Endothelial cell of umbilical vein (primary cell): ENCODE results near the gene PAK5. TPM values are rescaled to one million over a fixed set of nuclear protein-coding genes. Genes with fewer than 3 reads are reported as not detected.

Experiments
- BruUV-seq: library from RNA; stranded (reverse); fragments of 400-500 nt; replicated peaks from 2 replicates; lab custom pipeline; 2021; lab: Mats Ljungman, UMichigan
- CTCF ChIA-PET: fragments of 300-600, 350-600 bp; sonication (Branson Sonifier 250); formaldehyde crosslinking; loops from one replicate; lab custom pipeline; 2021; ENCODE audit warnings: antibody characterized with exemption, inconsistent platforms; lab: Charles Lee
- POLR2A ChIA-PET: fragments of 300-600, 350-600 bp; sonication (Branson Sonifier 250); formaldehyde crosslinking; loops from one replicate; lab custom pipeline; 2021; ENCODE audit warnings: antibody characterized with exemption, inconsistent platforms; lab: Charles Lee
- DNase-seq: peaks from one replicate; pipeline ENCODE4 v3.0.0-alpha.2; 2011; ENCODE audit warnings: low read depth, low spot score
- FAIRE-seq: peaks from 2 replicates; lab custom pipeline; 2011; peaks lifted over from hg19 to GRCh38; lab: Jason Lieb, UNC
- H2AFZ ChIP-seq: 2 replicates; pipeline ENCODE4 v1.6.0; 2012; ENCODE audit warnings: low read depth, low read length, control low read depth, inconsistent platforms
- H3K27ac ChIP-seq: 2 replicates; pipeline ENCODE4 v1.5.1; 2011; ENCODE audit warnings: low read depth, mild to moderate bottlenecking, control low read depth, low read length, moderate library complexity; ENCODE audit not compliant: insufficient read depth
- H3K27me3 ChIP-seq, 2 experiments: 2 replicates each; pipeline versions ENCODE4 v1.6.0 to v1.6.1; 2011; ENCODE audit warnings: low read length in 2 of 2, mixed read lengths in 1 of 2; ENCODE audit not compliant: control insufficient read depth in 2 of 2, insufficient read depth in 2 of 2
- H3K36me3 ChIP-seq, 2 experiments: 2 replicates in 1 of 2; 3 replicates in 1 of 2; pipeline ENCODE4 v1.5.1; 2011; ENCODE audit warnings: low read length in 2 of 2, mild to moderate bottlenecking in 1 of 2, moderate library complexity in 1 of 2; ENCODE audit not compliant: control insufficient read depth in 2 of 2, insufficient read depth in 2 of 2; ENCODE audit errors: extremely low read depth in 1 of 2
- H3K4me1 ChIP-seq: 3 replicates; pipeline ENCODE4 v1.5.1; 2011; ENCODE audit warnings: mild to moderate bottlenecking, low read length; ENCODE audit not compliant: control insufficient read depth, insufficient read depth; ENCODE audit errors: extremely low read depth
- H3K4me2 ChIP-seq: 2 replicates; pipeline ENCODE4 v1.6.1; 2011; ENCODE audit warnings: low read length, control low read depth, mixed read lengths; ENCODE audit not compliant: insufficient read depth
- H3K4me3 ChIP-seq, 3 experiments: fragments of 200-600 bp in 1 of 3; sonication (generic), shearing (Covaris generic) in 1 of 3; replicated peaks in 1 of 3; 2 replicates each; pipeline ENCODE4 v1.5.1; 2011 to 2016; ENCODE audit warnings: control low read depth in 3 of 3, low read length in 3 of 3, mild to moderate bottlenecking in 2 of 3, inconsistent platforms in 1 of 3, low read depth in 1 of 3, moderate library complexity in 1 of 3; ENCODE audit not compliant: insufficient read depth in 1 of 3
- H3K79me2 ChIP-seq: 2 replicates; pipeline ENCODE4 v1.6.0; 2012; ENCODE audit warnings: low read length, inconsistent platforms; ENCODE audit not compliant: control insufficient read depth, insufficient read depth
- H3K9ac ChIP-seq: replicated peaks from 2 replicates; pipeline ENCODE3; 2011; ENCODE audit warnings: low read length, control low read depth; ENCODE audit not compliant: insufficient read depth; ENCODE audit errors: extremely low read depth
- H3K9me1 ChIP-seq: replicated peaks from 3 replicates; pipeline ENCODE4 v1.6.0; 2011; ENCODE audit warnings: mild to moderate bottlenecking, low read length; ENCODE audit not compliant: control insufficient read depth, insufficient read depth; ENCODE audit errors: extremely low read depth
- H3K9me3 ChIP-seq: replicated peaks from 2 replicates; pipeline ENCODE4 v1.5.1; 2012; ENCODE audit warnings: low read length, inconsistent platforms; ENCODE audit not compliant: control insufficient read depth, insufficient read depth
- H4K20me1 ChIP-seq: replicated peaks from 2 replicates; pipeline ENCODE3; 2011; ENCODE audit warnings: mild to moderate bottlenecking, low read length; ENCODE audit not compliant: control insufficient read depth, insufficient read depth; ENCODE audit errors: extremely low read depth
- EZH2 ChIP-seq: IDR thresholded peaks from 2 replicates; pipeline ENCODE4 v1.6.1; 2012; ENCODE audit warnings: borderline replicate concordance, low read depth, mild to moderate bottlenecking, moderate library complexity, low read length, inconsistent platforms; ENCODE audit not compliant: severe bottlenecking
- FOS ChIP-seq: IDR thresholded peaks from 2 replicates; pipeline ENCODE4 v1.6.1; 2011; ENCODE audit warnings: mild to moderate bottlenecking, low read length, moderate library complexity, borderline replicate concordance; ENCODE audit not compliant: insufficient read depth
- GATA2 ChIP-seq: IDR thresholded peaks from 2 replicates; pipeline ENCODE4 v1.7.0; 2011; ENCODE audit warnings: low read depth, mild to moderate bottlenecking, moderate library complexity, mixed read lengths, low read length; ENCODE audit not compliant: insufficient read length, insufficient read depth
- JUN ChIP-seq: IDR thresholded peaks from 2 replicates; pipeline ENCODE4 v1.6.1; 2011; ENCODE audit warnings: borderline replicate concordance, low read depth; ENCODE audit not compliant: insufficient read length, insufficient read depth
- MAX ChIP-seq: IDR thresholded peaks from 2 replicates; pipeline ENCODE4 v1.6.1; 2011; ENCODE audit not compliant: insufficient read depth, insufficient read length
- MYC ChIP-seq: IDR thresholded peaks from one replicate; pipeline ENCODE4 v1.6.1; 2011; ENCODE audit warnings: mild to moderate bottlenecking, low read depth, low read length
- POLR2A ChIP-seq: IDR thresholded peaks from 2 replicates; pipeline ENCODE4 v1.6.1; 2012; ENCODE audit warnings: low read depth, mild to moderate bottlenecking, control low read depth, low read length
- POLR2AphosphoS5 ChIP-seq: IDR thresholded peaks from 2 replicates; pipeline ENCODE4 v1.6.1; 2012; ENCODE audit warnings: low read depth, mild to moderate bottlenecking, control low read depth, low read length, moderate library complexity; ENCODE audit not compliant: insufficient read depth
- dilution Hi-C: fragments of 300-500 bp; cut with MboI; formaldehyde crosslinking; loops from one replicate; pipeline ENCODE4 v1.15.0; 2019; ENCODE audit warnings: low sequenced_read_pairs; ENCODE audit not compliant: extremely low pct_ligation_motif_present
- intact Hi-C: fragments of 100-400 bp; cut with micrococcal nuclease; formaldehyde crosslinking; loops from one replicate; pipeline ENCODE4 v1.10.0; 2022
- polyA plus RNA-seq, 4 experiments: library from polyadenylated mRNA; depleted of rRNA in 3 of 4; stranded (reverse) in 3 of 4; unstranded in 1 of 4; fragments of >200 nt; gene quantifications; 2 replicates each; pipeline versions ENCODE4 v1.2.1 to v1.2.3, GENCODE V29; 2011 to 2012; ENCODE audit warnings: missing spikeins in 1 of 4
- total RNA-seq: library from RNA; stranded (reverse); gene quantifications from 2 replicates; pipeline ENCODE4 v1.2.3, GENCODE V29; 2021
- TF ChIP-seq, protein P1 (sequence below), 2 donors: IDR thresholded peaks; 1 replicate in 1 of 2; 2 replicates in 1 of 2; pipeline ENCODE4 v1.5.1; 2011; ENCODE audit warnings: low read length in 2 of 2, mild to moderate bottlenecking in 2 of 2, moderate library complexity in 2 of 2, control low read depth in 1 of 2, inconsistent platforms in 1 of 2, low read depth in 1 of 2; ENCODE audit not compliant: insufficient read depth in 1 of 2; ENCODE audit errors: extremely low read depth in 1 of 2

PAK5 gene
- total and polyA plus RNA-seq, 2 donors (not counting 3 experiments of a cell fraction or from before 2014, with no cell fraction given) = not detected

- DNase-seq (no peak), FAIRE-seq (no peak)
- ChIA-PET POLR2A (no interaction called here), CTCF (no interaction called here)
- no peaks in the 10 kb centered on the region for H3K9me3 ChIP-seq
- no peak for TF ChIP-seq EZH2
- no peak for TF ChIP-seq FOS
- TF ChIP-seq MAX = no peak
- TF ChIP-seq, protein P1, sequence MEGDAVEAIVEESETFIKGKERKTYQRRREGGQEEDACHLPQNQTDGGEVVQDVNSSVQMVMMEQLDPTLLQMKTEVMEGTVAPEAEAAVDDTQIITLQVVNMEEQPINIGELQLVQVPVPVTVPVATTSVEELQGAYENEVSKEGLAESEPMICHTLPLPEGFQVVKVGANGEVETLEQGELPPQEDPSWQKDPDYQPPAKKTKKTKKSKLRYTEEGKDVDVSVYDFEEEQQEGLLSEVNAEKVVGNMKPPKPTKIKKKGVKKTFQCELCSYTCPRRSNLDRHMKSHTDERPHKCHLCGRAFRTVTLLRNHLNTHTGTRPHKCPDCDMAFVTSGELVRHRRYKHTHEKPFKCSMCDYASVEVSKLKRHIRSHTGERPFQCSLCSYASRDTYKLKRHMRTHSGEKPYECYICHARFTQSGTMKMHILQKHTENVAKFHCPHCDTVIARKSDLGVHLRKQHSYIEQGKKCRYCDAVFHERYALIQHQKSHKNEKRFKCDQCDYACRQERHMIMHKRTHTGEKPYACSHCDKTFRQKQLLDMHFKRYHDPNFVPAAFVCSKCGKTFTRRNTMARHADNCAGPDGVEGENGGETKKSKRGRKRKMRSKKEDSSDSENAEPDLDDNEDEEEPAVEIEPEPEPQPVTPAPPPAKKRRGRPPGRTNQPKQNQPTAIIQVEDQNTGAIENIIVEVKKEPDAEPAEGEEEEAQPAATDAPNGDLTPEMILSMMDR (IDR thresholded peaks at IDR 0.05; ENCODE audit: extremely low read depth in 1 of 2, insufficient read depth in 1 of 2, low read depth in 1 of 2, low read length in 2 of 2) = no peak
- no peak for TF ChIP-seq JUN
- no peak for TF ChIP-seq POLR2A
- TF ChIP-seq GATA2 = no peak
- TF ChIP-seq POLR2AphosphoS5 = no peak
- TF ChIP-seq MYC = no peak
- H4K20me1 ChIP-seq = no peaks in the 10 kb centered on the region
- intact Hi-C loops (no loop called here), dilution Hi-C loops (no loop called here)
- H3K4me3 ChIP-seq = no peak overlapping the region
- no peak overlapping the region for H3K9ac ChIP-seq
- no peak overlapping the region for H3K4me2 ChIP-seq
- no peaks in the 10 kb centered on the region for H3K9me1 ChIP-seq
- no peak overlapping the region for H2AFZ ChIP-seq
- H3K27ac ChIP-seq = no peak overlapping the region
- peaks cover 15 to 21% of the 10 kb centered on the region in 2 experiments for H3K27me3 ChIP-seq
- no peaks in the 10 kb centered on the region for H3K4me1 ChIP-seq
- no peaks in the 10 kb centered on the region for H3K36me3 ChIP-seq
- no peaks in the 10 kb centered on the region for H3K79me2 ChIP-seq
- no TSS peak for BruUV-seq
These were observed 337.4 kb downstream of the PAK5 start for GRCh38 chr20:9501473-9501872.
